GM21515 (cell line): ENCODE data around the gene TXNRD2.
"Not testable (repeated sequence)": the region's sequence is repeated elsewhere in the genome, so short reads cannot be mapped to it uniquely, and the experiment has no call there.

Experiments used
- ATAC-seq: cut with Tn5 transposase; IDR thresholded peaks from one replicate; pipeline ENCODE4 v1.9.1; 2021; ENCODE audit not compliant: unreplicated experiment

Gene TXNRD2

DNA sequence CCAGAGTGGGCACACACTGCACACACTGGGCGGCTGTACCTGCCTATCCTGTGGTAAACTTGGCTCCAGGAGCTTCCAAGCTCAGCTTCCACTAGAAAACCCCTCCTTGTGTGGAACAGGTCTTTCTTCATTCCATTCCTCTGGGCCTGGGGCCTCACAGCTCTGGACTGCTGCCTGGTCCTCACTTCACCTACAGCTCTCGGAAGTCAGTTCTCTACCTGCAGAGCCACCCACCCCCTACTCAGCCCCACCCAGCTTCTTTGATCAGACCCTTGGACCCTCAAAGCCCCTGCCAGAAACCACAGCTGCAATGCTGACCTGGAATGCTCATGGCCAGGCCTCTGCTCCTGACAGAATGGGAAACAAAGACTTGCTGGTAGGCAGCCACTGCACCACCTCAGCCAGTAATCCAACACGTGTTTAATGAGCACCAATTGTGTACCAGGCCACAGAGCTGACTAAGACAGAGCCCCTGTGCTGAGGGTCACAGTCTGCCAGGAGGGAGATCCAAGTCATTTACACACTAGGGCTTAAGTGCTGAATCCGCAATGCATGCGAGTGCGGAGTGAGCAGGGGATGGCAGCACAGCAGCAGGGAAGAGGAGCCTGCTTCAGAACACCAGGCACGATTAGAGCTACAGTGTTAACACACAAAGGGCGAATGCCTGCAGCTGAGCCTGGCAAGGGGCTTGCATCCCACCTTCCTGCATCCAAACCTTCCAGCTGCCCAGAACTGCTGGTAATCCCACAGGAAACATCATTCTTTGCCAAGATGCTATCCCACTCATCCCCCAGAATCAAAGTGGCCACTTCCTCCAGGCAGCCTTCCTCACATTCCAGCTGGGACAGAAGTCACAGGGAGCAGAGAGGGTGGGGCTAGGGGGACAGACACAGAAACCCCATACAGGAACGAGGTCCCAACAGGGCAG is 91.5 kb downstream of the TXNRD2 start:
- ATAC-seq = no peak

DNA sequence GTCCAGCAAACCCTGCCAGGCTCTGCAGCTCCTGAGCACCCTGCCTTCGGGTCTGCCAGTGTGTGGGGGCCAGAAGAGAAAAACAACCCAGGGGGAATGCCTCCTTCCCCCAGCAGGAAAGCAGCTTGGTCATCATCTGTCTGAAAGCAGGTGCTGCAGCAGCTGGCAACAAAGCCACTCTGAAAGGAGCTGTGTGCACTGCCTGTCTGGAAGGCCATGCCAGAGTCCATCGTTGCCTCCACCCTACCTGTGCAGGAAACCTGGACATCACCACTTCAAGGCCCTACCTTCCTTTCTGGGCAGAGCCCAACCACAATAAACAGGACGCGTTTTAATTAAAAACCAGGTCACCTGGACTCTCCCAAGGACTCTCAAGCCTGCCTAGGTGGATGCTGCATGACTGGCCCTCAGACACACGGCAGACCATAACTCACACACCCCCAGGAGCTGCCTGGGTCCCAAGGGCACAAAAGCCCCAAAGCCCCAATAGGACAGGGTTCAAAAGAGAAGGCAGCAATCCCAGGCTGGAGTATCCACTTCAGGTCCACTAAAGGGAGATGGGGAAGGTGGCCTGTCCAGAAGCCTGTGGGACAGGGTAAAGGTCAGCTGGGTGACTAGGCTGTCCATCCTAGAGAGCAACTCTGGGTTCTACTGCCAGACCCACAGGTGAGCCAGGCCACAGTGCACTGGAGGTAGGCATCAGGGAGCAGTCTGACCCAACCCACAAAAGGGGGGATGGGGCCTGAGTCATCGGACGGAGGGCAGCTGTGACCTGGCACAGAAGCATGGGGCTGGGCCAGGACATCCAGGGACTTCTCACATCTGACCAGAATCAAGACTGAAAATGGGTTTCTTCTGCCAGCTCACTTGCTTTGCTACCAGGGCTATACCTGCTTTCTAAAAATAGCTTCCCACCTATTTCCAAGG is 93.1 kb downstream of the TXNRD2 start:
- no peak for ATAC-seq

DNA sequence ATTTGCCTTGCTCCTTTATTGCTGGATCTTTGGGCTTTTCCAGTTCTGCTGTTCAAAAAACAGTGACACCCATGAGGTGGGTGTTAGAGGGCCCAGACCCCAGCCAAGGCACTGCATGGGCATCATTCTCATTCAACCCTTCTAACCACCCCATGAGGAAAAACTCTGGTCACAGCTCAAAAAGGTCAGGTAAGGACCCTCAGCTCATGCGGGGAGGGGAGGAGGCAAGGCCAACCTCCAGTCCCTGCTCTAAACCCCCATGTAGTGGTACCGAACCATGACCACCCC is 94.3 kb downstream of the TXNRD2 start:
- no peak for ATAC-seq

DNA sequence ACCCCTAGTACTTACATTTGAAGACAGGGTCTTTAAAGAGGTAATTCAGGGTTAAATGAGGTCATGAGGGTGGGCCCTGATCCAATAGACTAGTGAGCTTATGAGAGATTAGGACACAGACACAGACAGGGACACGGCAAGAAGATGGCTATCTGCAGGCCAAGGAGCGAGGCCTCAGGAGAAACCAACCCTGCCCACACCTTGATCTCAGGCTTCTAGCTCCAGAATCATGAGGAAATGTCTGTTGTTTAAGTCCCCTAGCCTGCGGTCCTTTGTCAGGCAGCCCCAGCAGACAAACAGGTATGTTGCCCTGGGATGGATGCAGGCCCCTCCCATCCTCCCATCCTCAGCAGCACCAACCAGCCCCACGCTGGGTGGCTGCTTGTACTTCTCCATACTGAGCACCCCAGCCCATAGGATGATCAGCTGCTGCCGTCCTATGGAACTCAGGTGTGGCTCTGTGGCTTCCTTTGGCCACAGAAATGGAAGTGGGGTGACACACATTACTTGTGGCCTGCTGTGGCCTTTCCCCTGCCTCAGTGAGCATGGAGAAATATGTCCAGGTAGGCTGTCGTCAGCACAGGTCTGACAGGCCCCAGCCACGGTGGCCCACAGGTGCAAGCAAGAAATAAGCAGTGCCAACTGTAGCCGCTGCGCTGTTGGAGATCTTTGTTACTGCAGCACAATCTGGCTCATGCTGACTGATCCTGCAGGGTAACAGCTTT is 94.8 kb downstream of the TXNRD2 start:
- no peak for ATAC-seq

DNA sequence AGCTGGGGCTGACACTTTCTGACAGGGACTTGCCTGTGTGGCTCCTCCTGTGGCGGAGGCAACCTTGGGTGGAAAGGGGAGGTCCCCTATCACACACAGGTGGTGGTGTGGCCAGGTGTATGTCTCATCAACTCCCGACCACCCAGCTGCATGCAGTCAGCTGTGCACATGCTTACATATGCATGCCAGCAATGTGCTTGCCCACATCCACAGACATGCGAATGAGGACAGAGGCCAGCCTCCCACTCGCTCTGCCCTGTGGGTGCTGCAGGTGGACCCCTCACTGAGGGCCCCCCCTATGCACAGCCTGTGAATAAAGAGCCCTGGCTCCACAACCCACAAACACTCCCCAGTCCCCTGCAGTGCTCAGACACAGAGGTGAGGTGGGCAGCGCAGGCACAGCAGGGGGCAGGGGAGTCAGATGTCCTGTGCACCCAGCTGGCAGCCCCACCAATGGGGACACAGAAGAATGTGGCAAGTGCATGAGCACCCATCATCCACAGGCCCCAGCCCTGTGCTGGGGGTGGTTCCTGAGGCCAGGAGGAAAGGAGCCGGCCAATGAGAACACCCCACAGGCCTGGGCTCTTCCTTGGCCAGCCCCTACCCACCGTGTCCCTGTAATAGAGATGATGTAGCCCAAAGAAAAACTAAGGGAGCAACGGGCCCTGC is 96.4 kb downstream of the TXNRD2 start:
- ATAC-seq = no peak

DNA sequence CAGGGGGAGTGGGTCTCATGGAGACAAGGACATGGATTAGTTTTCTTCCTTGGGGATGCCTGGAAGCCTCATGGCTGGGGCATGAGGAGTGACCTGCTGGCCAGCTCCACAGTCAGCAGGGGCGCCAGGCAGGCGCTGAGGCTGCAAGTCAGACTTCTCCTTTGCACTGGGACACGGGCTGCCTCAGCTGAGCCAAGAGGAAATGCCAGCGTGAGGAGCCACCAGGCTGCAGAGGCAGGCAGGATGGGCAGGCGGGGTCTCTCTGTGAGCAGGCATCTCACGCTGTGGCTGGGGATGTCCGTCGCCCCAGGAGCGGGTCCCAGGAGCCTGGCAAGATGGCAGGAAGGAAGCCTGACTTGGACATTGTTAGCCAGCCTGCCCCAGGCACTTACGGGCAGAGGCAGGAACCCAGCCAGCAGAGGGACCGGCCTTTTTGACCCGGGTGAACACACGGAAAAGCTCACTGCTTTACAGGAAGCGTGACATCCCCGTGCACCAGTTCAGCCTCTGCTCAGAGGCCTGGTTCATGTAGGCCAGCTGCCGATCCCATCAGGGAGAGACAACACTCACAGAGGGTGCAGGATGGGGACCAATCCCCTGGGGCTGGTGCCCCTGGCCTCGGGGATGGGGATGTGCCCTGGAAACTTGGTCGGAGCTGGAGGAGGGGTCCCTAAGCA is 97.1 kb downstream of the TXNRD2 start:
- ATAC-seq = no peak

DNA sequence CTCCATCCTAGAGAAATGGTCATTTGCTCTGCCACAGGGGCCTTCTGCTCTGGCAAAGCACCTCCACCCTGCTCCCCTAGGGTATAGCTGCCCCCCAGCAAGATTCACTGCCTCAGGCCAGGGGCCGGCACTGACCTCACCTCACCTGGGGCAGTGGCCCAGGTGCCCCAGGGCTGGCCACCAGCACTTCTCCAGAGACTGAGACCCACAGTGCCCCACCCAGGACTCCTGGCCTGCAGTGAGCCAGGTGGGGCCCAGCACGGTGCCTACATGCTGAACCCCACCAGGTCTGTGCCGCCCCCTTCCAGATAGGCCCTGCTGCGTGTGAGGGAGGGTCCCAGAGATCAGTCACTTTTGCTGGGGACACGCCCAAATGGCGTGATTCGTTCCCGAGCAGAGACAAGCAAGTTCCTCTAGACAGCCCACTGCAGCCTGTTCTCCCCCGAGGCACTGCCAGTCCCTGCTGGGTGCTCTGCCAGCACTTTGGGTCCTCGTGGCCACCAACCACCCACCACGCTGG is 97.7 kb downstream of the TXNRD2 start:
- ATAC-seq = no peak

DNA sequence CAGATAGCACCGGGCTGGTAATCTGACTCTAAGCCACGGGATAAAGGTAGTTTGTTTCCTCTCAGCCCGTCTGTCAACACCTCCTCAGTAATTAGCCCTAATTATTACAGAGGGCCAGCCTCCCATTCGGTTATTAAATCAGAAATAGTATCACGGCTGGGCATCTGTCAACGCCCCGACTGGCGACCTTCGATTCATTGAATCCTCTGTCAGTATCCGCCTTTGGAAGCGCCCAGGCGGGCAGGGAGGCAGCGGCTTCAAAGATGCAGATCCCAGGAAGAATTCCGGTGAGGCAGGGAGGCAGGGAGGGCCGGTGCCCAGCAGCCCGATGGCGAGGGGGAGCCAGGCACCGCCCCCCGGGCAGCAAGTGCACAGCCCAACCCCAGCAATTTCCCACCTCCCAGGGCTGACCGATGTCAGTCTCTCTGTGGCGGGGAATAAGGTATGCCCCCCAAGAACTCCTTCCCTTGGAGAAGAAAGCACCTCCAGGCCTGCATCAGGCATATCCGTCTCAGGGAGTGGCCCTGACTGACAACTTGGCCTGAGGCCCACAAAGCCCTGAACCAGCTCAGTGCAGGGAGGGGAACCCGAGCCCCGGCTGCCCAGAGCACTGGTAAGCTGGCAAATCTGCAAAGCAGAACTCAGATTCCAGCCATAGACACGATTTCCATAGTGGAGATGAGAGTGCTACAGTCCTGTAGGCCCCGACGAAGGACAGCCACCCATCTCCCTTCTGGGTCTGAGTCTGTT is 98.3 kb downstream of the TXNRD2 start:
- ATAC-seq = no peak

DNA sequence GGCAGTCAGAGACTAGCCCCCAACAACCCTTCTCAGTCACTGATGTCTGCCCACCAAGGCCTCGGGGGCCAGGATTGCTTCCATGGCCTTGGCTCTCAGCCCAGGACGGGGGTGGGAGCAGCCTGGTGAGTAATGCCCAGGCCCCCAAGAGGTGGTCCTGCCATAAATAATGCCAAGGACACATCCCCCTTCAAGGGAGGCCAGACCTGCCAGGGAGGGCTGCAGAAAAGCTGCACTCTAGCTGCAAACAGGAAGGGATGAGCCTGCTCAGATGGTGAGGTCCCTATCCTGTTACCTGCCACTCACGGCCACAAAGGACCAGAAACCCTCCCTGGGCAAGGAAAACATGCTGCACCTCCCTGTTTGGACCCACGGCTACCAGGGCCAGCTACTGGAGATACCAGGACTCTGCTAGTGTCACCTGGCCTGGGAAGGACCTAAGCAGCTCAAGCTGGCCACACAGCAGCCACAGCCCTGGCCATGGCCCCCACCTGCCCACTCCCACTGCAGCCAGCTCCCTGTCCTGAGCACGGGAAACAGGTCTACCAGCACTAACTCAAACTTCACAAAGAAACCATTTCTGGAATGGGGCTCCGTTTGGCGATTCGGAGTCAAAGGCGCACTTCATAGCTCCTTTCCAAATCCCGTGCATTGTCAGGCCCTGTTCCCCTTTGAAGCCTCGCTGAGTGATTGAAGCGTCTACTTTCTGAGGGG is 99.1 kb downstream of the TXNRD2 start:
- no peak for ATAC-seq

DNA sequence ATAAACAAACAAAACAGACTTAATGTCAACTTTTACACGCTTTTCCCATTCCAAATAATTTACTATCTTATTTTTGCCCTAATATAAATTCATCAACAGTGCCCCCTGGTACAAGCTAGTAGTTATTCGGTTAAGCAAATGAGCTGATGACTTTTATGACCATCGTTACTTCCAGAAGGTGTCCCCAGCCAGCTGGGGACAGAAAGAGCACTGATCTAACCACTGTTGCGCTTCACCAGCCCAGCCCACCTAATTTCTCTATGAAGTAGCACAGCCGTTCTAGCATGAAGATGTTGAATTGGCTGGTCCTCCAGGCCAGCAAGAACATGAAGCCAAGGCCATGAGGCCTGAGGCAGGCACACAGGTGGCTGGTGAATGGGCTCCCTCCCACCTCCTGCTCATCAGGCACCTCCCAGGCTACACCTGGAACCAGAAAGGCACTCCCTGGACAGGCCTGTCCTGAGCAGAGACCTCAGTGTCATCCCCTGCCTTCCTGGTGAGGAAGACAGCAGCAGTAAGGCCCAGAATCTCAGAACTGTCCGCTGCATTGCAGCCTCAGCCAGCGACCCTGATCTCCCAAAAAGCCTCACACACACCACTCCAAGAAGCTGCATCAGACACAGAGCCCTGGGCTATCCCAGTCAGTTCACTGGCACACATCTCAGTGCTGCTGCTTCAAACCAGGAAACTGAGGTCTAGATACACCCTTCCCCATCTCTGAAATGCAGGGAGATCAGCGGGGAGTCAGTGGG is 99.8 kb downstream of the TXNRD2 start:
- ATAC-seq = no peak

DNA sequence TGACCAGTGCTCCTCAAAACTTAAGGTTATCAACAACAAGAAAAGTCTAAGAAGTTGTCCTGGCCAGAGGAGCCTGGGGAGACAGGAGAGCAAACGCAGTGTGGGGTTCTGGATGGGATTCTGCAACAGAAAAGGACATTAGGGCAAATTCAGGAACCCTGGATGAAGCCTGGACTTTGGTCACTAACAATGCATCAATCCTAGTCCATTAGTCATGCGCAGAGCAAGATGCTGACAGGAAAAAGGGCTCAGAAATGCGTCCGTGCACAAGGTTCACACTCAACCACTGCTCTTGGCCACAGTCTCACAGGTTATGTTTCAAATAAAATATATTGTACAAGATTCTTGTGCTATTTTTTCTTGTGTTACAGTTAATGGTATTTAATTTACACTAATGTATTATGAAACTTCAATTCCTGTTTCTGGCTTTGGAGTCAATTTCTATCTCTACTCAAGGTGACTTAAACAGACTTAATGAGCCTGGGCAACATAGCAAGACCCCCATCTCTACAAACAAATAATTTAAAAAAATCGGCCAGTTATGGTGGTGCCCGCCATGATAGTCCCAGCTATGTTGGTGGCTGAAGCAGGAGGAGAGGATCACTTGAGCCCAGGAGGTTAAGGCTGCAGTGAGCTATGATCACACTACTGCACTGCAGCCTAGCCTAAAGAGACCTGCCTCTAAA is 100.5 kb downstream of the TXNRD2 start:
- no peak for ATAC-seq

DNA sequence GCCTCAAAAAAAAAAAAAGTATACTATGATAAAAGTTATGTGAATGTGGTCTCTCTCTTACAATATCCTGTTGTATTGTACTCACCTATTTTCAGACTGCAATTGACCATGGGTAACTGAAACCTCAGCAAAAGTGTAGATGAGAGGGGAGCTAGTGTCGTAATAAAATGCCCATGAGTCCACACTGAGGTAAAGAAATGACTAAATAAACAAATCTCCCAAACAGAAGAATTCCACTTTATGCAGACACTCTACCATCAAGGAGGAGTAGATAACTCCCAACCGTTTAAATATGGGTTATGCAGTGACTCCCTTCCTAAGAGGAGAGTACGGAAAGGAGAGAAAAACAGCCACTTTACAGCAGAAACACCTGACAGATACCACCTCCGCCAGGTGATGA is 101.6 kb downstream of the TXNRD2 start:
- no peak for ATAC-seq

DNA sequence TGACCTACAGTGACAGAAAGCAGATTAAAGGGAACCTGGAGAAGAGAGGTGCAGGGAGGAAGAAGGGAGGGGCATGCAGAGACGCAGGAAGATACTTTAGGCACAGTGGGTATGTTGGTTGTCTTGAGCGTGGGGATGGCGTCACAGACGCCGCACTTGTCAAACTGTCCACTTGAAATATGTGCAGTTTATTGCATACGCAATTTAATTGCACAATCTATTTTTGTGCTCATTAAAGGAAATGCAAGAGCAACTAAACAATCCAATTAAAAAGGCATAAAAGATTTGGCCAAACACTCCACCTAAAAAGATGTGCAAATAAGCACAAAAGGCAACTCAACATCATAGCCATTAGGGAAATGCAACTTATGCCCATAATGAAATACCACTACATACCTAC is 103.7 kb downstream of the TXNRD2 start:
- ATAC-seq = no peak

DNA sequence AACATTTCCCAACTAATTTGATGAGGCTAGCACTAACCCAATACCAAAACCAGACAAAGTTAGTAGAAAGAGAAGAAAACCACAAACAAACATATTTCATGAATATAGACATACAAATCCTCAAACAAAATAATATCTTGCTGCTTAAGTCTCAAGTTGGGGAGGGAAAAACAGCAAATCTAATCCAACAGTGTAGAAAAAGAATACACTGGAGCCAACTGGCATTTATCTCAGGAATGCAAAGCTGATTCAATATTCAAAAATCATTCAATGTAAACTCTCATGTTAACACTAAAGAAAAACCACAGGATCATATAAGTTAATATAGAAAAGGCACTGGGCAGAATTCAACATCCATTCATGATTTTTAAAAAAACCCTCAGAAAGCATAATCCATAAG is 105.1 kb downstream of the TXNRD2 start:
- ATAC-seq = no peak

DNA sequence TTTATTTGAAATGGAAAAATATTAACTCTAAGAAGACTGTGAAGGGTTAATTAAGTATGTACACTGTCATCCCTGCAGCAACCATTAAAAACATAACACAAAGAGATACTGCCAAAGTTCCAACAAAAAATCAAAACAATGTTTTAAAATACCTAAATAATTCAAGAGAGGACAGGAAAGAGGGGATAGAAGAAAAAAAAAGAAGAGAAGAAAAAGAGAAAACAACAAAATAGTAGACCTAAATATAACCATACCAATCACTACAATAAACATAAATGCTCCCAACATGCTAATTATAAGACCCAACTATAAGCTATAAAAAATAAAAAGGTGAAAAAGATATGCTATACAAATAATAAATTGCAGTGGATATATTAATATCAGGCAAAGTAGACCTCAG is 107.0 kb downstream of the TXNRD2 start:
- ATAC-seq = no peak

DNA sequence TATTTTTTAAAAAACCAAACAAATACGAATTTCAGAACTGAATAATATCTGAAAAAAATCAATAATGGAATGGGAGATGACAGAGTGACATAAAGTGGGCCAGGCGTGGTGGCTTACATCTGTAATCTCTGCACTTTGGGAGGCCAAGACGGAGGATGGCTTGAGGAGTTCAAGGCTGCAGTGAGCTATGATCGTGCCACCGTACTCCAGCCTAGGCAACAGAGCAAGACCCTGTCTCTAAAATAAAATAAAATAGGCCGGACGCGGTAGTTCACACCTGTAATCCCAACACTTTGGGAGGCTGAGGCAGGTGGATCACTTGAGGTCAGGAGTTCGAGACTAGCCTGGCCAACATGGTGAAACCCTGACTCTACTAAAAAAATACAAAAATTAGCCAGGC is 108.3 kb downstream of the TXNRD2 start:
- not testable (repeated sequence) for ATAC-seq

DNA sequence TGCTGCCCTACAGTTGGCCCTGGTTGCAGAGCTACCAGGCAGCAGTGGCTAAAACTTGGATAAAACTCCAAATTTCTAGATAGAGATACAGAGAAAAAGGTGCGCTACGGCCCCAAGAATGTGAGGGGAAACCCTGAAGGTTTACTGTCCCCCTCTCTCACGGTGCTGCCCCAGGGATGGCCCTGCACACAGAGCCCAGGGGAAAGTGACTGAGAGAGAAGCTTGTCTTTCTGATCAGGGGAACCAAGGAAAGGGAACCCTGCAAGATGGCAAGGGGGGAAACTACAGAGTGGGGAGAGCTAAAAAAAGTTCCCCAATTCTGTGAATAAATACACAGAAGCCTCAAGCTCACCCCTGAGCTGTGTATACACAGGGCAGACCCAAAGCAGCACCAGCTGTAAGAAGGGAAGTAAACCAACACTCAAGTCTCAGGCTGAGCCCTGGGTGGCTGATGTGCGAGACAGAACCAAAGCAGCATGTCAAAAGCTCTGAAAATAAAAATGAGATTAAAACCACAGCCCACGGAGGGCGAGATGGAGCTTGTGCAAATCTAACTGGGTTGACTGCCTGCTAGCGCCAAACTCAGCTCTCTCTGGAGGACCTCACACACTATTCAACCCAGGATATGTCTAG is 109.0 kb downstream of the TXNRD2 start:
- no peak for ATAC-seq
